Esophagus mucosa (tissue), 1 donor: ENCODE measurements around the gene UNC5A. TPM values are rescaled to one million over a fixed set of nuclear protein-coding genes. Genes with fewer than 3 reads are reported as not detected.

Experiments used
- ATAC-seq: fragments of 200-7000 bp; cut with Tn5 transposase; one replicate; pipeline ENCODE4 v1.9.1; 2020
- total RNA-seq: library from RNA; stranded (reverse); gene quantifications from one replicate; pipeline ENCODE4 v1.2.4, GENCODE V29; 2023
- donor health status: DM: yes; HTN: yes; CAD: no.

The UNC5A gene
- total RNA-seq, 1 donor from 2014 or later = not detected

DNA sequence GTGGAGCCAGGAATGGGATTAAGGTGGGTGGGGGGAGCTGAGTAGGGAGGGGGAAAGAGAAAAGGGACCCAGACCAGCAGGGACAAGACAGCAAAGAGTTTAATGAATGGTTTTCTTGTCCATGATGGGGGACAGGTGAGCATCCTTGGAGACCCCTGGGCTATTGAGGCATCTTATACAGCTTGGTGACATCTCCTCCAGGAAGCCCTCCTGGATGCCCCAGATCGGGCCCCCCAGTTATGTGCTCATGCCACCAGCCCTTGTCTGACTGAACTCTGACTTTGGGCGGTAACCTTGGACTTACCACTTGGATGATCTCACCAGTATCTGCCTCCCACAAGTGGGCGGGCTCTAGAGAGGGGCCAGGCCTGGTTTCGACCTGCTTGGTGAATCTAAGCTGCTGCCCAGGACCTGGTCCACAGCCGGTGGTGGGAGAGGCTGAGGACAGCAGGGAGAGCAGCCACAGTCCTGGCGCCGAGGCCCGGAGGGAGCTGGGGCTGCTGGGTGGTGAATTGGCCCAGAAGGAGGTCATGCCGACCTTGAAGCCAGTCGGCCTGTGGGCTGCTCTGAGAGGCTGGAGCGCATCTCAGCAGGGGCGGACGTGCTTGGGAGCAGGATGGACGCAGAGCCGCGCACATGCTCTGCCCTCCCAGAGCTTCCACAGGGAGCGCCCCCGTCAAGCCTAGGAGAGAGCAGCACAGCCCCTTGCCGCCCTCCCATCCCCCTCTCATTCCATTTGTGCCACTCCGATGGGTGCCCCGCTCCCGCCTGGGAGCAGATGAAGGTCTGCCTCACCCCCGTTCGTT lies 36.2 kb downstream of the UNC5A start:
- ATAC-seq = no peak

DNA sequence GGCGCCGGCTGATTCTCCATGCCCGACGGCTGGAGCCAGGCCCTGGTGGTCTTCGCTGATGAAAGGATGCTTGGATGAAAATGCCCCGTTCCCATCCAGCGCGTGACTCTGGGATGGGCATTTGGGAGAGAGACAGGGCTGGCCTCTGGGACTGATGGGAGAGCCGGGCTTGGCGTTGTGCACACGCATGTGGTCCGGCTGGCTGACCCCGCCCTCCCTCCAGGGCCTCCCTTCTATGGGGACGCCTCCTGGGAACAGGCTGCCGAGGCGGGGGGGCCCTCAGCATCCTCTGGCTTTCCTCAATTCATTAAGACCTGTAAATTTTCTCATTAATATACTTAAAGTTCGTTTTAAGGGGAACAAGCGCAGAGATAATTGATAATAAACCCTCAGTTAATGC lies 36.8 kb downstream of the UNC5A start:
- ATAC-seq = no peak

DNA sequence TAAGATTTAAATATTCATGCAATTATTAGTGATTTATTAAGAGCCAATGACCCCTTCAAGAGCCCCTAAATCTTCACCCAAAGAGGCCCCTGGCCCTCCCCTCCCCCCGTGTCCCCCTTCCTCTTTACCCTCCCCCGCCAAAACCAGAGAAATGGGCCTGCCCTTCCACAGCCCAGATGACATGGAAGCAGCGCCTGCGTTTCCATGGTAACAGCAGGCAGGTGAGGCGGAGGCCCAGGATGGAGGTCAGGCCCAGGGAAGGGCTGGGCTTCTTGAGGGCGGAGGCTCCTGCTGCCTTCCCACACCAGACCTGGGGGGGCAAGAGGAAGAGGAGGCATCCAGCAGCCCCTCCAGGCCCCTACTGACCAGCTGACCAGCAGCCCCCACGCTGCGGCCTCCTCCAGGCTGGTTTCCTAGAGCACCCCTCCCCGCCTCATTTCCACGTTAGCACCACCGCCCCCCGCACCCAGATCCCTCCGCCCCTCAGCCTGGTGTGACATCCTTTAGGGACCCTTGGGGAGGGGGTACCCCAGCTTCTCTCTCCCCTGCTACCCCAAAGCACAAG lies 37.4 kb downstream of the UNC5A start:
- ATAC-seq = no peak

DNA sequence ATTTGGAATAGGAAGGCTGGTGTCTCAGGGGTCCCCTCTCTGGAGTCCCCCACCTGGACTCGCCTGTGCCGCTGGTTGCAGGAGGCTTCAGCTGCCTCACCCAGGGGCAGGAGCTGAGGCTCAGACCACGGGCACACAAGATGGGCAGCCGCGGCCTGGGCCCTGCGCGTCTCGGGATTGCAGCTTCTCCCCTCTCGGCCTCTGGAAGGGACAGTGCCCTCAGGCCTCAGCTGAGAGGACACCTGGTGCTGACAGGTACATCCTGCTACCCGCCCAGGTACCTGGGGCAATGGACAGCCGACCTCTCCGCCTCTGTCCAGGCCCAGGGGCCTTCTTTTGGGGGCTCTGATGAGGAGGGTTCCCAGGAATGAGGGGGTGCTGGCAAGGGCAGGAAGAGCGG lies 38.3 kb downstream of the UNC5A start:
- ATAC-seq = no peak

DNA sequence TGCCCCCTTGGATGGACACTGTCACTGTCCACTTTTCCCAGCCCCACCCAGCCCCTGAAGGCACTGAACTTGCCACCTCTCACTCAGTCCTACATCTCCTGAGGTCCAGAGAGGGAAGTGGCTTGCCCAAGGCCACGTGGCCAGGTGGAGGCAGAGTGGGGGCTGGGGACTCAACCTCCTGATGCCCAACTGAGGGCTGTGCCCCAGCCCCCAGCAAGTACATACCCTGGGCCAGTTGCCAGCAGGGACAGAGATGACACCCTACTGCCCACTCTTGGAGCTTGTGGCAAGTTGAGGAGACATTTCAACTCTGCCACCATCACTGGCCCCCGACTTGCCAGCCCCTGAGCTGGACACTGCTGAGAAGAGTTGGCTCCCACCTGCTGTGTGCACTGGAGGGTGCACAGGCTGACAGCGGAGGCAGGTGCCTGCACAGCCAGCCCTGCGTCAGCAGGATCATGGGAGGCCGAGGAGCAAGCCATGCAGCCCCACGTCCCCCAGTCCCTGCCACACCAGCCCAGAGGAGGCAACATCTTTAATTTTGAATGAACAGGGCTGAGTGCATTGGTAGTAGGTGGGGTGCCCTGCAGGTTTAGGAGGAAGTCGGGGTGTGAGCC lies 39.4 kb downstream of the UNC5A start:
- no peak for ATAC-seq

DNA sequence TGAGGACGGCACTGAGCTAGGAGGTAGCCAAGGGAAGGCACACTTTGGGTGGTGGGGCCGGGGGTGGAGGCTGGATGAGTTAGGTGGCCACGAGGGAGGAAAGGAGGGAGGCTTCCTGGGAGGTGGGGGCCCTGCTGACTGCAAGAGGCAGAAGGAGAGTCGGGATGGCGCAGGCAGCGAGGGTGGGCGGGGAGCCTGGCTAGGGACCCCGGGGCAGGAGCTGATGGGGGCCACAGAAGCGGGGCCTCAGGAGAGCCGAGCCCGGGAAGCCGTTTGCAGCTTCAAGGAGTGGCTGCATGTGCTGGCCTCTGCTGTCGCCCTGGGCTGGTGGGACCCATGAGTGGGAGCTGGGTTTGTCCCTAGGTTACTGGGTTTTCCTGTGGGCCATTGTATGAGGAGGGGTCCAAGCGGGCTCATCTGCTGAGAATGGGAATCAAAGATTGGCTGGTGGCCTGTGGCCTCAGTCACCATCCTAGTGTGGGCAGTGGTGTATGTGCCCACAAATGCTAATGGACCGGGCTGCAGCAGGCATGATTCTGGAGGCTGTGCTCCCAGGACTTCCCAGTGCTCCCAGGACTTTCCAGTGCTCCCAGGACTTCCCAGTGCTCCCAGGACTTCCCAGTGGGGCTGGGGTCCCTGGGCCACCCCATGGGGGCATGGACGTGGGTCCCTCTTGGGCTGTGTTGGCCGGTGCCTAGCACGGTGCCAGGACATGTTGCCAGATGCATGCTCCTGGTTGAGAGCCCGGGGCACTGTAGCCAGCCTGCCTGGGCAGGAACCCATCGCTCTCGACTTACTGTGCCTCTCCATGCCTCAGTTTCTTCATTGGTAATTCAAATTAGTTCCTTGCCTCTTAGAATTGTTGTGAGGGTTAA lies 40.2 kb downstream of the UNC5A start:
- ATAC-seq = no peak

DNA sequence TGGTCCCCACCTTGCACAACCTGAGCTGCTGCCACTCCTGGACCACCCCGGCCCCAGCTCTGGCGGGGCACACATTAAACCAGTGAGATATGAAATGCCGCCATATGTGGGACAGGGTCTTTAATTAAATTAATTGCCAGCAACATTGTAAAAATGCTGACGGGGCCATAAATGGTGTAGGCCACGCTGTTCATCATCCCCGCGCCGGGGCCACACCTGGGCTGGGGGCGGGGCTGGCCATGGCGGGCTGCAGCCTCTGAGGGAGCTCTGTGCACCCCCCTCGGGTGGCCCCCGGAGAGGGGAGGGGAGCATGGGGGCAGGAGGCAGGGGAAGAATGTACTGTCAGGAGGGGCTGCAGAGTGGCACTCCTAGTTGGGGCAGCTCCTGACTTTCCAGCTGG lies 41.0 kb downstream of the UNC5A start:
- no peak for ATAC-seq

DNA sequence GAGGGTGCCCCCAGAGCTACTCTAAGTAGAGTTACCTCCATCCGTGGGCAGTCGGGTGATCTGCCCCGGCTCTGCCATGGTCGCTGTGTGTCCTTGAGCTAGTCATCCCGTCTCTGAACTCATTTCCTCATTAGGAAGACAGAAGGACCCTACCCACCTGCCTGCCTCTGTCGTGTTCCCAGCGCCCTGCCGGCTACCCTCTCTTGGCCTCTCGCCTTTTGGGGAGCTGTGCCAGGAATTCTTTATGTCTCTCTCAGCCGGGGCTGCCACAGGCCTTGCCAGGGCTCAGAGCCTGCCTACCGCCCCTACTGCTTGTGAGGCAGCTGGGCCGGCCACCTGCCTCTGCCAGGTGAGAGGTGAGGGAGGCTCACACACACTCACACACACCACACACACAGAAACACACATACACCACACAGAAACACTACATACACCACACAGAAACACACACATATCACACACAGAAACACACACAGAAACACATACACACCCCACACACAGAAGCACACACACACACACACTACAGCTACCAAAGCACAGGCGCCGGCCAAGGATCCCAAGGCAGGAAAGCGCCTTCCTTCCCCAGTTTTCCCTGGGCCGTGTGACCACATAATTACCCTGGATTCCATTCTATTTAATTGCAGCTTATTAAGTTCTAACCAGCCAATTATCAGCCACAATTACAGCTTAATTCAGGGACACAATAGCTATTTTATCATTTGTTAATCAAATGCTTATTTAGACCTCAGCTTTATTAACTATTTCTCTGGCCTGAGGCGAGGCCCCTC lies 41.7 kb downstream of the UNC5A start:
- no peak for ATAC-seq

DNA sequence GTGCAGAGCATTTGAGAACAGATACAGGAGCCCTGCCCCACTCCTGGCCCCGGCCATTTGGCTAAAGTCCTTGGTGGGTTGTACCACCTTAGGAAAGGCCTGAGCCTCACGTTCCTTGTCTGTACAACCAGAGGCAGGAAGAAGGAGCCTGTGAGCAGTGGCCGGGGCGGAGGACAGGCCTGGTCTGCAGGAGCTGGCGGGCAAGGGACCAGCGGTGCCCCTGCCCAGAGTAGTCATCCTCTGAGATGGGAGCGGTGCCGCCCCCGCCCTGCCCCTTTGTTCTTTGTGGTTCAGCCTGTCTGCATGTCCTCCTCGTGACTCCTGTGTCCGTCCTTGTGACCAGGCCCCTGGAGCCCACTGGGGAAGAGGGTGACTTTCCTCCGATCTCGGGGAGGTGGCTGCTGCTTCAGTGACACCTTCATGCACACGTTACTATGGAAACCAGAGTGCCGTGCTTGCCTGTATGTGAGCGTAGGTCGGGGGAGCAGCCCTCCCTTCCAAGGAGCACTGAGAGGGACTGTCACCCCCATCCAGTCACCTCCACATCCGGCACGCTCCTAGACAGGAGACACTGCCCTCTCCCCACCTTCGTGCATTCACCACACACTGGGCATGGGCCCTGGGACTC lies 42.9 kb downstream of the UNC5A start:
- no peak for ATAC-seq

DNA sequence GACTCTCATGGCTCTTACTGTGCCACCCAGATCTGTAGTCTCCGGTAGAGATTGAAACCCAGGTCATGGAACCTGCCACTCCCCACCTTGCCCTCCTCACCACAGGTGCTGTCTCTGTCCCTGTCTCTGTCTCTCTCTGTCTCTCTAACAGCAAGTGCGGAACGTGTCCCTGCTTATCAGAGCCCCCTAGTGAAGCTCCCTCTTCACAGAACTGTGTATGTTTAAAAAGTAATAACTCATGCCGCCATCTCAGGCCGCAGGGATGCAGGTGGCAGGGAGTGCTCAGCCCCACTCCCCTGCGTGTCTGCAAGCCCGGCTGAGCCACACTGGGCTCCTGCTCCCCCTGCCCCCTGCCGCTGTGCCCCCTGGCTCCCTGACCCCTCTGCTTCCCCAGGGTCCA lies 43.8 kb downstream of the UNC5A start:
- ATAC-seq = no peak

DNA sequence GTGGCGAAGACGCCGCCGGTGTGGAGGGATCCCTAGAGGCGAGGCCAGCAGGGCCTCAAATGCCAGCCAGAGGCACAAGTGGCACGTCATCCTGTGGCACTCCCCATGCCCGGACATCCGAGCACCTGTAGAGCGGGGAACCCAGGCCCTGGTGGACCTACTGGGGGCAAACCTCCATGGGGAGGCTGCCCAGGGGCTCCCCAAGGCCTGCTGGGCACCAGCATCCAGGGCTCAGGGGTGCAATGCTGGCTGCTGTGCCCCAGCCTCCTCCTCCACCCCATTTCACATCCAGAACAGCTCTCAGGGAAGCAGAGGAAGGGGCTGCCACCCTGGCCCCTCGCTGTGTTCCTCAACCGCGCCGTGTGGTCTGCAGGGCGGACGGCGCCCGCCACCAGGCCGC lies 45.2 kb downstream of the UNC5A start:
- ATAC-seq = no peak

DNA sequence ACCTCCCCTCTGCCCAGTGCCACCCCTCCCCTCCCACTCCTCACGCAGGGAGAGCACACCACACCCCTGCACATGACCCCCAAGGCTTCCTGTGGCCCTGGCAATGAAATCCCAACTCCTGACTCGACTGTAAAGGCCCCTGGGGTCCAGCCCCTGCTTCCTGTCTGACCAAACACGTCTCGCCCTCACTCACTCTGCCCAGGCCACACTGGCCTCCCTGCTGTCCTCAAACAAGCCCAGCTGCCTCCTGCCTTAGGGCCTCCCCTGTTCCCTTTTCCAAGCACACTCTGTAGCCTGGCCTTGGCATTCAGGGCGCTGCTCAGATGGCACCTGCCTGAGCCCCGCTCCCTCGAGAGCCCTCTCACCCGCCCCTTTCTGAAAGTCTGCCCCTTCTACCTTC lies 46.4 kb downstream of the UNC5A start:
- no peak for ATAC-seq

DNA sequence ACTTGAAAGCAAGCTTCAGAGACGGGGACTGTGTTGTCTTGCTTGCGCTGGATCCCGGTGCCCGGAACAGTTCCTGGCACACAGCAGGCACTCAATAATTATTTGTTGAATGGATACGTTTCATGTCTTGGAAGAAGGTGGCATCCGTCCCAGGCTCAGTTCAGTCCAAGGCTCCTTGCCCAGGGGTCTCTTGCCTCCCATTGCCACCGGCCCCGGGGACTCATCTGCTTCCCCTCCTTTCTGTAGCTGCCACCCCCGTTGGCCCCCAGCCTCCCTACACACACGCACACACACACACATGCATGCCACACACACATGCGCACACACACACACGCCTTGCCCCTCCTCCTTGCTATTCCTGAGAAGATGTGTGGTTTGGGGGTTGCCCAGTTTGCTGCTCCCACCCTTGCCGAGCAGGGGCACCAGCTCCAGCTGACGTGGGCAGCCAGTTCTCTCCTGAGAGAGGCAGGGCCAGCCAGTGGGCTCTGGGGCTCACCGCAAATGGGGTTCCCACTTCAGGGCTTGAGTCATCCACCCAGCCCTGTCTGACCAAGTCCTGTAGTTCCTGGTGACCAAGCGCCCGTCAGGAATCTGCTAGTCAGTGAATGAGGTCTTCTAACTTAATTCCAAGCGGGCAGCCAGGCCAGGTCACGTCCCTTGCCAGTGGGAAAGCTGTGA lies 47.0 kb downstream of the UNC5A start:
- no peak for ATAC-seq

DNA sequence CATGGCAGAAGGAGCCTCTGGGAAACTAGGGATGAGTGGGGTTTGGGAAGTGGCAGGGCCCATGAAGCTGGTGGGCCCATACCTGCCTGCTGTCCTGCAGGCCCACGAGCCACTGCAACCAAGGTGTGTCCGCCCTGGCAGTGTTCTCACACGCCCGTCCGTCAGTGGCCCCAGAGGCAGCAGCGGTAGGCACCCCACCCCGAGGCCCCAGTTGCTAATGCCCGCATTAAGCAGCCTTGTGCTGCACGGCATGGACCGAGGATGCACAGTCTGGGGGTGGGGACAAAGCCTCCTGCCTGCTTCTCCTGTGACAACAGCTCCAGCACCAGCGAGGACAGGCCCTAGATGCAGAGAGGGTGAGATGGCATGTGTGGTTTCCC lies 47.5 kb downstream of the UNC5A start:
- ATAC-seq = no peak

DNA sequence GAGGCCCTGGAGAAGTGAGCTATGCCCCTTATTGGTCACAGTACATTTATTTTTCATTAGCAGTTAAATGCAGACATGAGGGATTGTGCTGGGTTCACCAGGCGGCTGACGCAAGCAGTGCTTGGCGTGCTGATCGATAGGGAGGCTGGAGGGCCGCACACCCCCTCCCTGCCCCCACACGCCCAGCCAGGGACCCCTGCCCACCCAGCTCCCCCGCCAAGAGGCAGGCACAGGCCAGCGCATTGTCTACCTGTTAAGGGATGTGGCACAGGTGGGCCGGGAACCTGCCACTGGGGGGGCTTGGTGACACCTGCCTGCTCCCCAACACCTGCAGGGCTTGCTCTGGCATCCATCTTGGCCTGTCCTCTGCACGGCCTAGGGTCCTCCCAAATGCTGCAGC lies 49.6 kb downstream of the UNC5A start:
- ATAC-seq = no peak

DNA sequence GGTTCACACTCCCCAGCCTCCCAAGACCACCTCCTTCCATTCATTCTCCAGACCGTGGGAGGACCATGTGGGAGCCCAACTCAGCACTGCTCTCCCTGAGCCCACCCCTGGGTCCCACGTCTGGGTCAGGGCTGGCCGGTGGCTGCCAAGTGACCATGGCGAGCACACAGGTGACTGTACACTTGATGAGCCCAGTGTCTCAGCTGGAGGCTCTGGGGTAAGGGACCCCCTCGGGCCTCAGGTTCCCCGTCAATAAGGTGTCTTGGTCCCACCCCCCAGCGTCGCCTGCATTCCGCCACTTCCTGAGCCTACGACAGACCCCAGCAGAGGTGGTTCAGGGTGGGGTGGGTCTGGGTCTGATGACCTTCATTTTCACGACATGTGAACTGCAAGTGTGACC lies 50.0 kb downstream of the UNC5A start:
- ATAC-seq = no peak

DNA sequence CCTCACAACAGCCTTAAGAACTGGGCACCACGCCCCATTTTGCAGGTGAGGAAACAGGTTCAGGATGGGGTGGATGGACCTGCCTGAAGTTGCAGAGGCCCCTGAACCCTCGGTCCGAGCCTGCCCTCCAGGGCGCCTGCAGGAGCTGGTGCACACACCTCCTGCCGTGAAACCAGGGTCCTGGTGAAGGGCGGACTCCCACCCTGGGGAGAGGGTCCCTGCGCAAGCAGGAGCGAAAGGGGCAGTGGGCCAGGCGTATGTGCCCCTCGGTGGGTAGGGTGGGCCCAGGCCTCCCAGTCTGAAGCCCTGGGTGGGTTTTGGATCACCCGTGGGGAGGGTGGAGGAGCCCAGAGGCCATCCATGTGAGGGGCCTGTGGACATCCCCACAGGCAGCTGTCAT lies 50.9 kb downstream of the UNC5A start:
- peak; percentile 9 for ATAC-seq

DNA sequence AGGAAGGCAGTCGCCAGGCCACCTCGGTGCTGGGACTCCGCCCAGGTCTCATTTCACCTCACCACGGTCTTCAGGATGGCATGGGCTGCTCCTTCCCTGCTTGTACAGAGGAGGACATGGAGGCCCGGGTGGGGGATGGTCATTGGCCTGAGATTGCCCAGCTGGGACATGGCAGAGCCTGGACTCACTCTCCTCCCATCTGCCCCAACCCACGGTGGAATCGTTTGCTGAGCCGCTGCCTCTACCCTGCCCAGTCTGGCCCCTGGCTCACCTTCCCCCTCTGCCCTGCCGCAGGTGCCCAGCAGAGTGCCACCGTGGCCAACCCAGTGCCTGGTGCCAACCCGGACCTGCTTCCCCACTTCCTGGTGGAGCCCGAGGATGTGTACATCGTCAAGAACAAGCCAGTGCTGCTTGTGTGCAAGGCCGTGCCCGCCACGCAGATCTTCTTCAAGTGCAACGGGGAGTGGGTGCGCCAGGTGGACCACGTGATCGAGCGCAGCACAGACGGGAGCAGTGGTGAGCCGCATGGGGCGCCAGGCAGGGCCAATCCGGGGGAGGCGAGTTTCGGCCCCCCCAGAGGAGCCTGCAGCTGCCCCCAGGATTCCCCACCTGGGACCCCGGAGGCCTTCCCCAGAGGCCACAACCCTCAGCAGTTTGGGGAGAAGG lies 52.1 kb downstream of the UNC5A start:
- ATAC-seq = no peak

DNA sequence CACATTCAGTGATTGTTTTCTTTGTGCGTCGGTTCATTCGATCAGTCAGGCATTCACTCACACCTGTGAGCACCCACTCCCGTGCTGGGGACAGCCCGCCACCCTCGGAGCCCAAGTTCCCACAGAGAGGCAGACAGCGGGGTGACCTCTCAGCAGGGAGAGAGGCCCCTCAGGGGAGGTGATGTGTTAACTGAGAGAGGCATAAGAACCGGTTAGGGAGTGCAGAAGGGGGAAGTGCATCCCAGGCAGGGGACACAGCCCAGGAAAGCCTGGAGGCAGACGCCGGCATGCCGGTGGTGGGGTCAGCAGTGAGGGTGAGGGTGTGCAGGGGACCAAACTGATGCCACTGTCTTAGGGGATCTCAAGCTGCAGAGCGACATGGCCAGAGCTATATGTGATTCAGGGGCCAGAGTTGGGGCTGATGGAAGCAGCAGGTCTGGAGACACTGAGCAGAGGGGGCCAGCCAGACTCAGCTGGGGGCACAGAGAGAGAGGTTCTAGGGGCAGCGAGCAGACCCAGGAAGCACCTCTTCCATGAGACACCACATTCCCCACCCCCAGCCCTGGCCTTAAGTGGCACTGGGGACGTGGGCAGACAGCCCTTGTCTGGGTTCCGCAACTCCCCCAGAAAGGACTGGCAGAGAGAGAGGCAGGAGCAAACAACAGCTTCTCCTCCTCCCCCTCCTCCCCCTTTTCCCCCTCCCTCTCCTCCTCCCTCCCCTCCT lies 52.8 kb downstream of the UNC5A start:
- ATAC-seq = no peak

DNA sequence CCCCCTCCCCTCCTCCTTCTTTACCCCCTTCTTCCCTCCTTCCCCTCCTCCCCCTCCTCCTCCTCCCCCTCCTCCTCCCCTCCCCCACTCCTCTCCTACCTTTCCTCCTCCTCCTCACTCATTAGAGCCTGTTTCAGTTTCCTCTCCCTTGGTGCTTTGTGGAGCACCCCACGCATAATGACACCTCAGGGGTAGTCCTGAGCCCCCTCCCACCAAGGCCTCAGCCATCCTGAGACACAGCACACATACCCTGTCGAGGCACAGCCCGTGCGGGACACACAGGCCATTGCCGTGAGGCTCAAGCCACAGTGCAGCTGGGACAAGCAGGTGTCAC lies 53.4 kb downstream of the UNC5A start:
- ATAC-seq = no peak
